ENCODE measurements around the gene CDK13. TPM values are rescaled to one million over a fixed set of nuclear protein-coding genes. Genes with fewer than 3 reads are reported as not detected.

Gene CDK13
- total RNA-seq, 2 donors from 2014 or later, result 56.7 to 91.6 TPM

DNA sequence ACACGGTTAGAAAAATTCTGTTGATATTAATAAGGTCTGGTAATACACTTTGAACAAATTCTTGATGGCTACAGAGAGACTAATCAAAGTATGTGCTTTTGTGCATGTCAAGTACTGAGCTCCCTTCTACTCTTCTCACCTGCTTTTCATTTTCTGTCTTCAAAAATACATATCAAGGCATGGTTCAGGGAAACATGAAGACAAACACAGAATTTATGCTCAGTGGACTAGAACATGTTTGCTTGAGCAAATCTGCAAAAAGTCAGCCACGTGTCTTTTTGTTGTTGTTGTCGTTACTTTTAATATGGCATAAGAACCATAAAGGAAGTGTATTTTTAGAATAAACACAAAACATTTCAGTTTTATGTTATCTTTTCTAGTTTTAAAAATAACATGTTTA is 21.9 kb downstream of the CDK13 start:
- TF ChIP-seq POLR2AphosphoS5 (IDR thresholded peaks at IDR 0.05), result no peak
- TF ChIP-seq POLR2A (IDR thresholded peaks at IDR 0.05), result no peak
- TF ChIP-seq, protein P1, sequence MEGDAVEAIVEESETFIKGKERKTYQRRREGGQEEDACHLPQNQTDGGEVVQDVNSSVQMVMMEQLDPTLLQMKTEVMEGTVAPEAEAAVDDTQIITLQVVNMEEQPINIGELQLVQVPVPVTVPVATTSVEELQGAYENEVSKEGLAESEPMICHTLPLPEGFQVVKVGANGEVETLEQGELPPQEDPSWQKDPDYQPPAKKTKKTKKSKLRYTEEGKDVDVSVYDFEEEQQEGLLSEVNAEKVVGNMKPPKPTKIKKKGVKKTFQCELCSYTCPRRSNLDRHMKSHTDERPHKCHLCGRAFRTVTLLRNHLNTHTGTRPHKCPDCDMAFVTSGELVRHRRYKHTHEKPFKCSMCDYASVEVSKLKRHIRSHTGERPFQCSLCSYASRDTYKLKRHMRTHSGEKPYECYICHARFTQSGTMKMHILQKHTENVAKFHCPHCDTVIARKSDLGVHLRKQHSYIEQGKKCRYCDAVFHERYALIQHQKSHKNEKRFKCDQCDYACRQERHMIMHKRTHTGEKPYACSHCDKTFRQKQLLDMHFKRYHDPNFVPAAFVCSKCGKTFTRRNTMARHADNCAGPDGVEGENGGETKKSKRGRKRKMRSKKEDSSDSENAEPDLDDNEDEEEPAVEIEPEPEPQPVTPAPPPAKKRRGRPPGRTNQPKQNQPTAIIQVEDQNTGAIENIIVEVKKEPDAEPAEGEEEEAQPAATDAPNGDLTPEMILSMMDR (IDR thresholded peaks at IDR 0.05), result no peak
- H3K9me3 ChIP-seq, result no peaks in the 10 kb centered on the region
- no peak for DNase-seq (ENCODE audit: low spot score)
- H3K4me3 ChIP-seq, result no peak overlapping the region
- H3K27ac ChIP-seq, result no peak overlapping the region
- no peaks in the 10 kb centered on the region for H3K4me1 ChIP-seq (replicated peaks)
- intact Hi-C loops (cut with DNase I), result no loop called here
- no peaks in the 10 kb centered on the region for H3K27me3 ChIP-seq (replicated peaks; ENCODE audit: insufficient read depth)
- H3K36me3 ChIP-seq, result no peaks in the 10 kb centered on the region
- WGBS, result 62% methylated on average over 3 of the region's 3 CpGs

DNA sequence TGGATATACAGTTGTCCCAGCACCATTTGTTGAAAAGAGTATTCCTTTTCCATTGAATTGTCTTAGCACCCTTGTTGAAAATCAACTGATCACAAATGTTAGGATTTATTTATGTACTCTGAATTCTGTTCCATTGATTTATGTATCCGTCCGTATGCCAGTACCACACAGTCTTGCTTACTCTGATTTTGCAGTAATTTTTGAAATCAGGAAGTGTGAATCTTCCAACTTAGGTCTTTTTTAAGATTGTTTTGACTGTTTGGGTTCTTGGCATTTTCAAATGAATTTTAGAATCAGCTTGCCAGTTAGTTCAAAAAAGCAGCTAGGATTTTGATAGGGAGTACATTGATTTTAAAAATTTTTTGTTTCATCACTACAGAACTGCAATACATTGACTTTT is 23.7 kb downstream of the CDK13 start:
- intact Hi-C loops (cut with DNase I), result no loop called here
- TF ChIP-seq POLR2AphosphoS5 (IDR thresholded peaks at IDR 0.05) (no peak), POLR2A (IDR thresholded peaks at IDR 0.05) (no peak)
- TF ChIP-seq, protein P1 (IDR thresholded peaks at IDR 0.05), result no peak
- no peak for DNase-seq (ENCODE audit: low spot score)
- WGBS, result 94% methylated on average over 2 of the region's 2 CpGs
- Histone ChIP-seq H3K9me3 (no peaks in the 10 kb centered on the region), H3K4me1 (replicated peaks) (no peaks in the 10 kb centered on the region), H3K27ac (no peak overlapping the region), H3K4me3 (no peak overlapping the region), H3K36me3 (no peaks in the 10 kb centered on the region), H3K27me3 (replicated peaks; ENCODE audit: insufficient read depth) (no peaks in the 10 kb centered on the region)

DNA sequence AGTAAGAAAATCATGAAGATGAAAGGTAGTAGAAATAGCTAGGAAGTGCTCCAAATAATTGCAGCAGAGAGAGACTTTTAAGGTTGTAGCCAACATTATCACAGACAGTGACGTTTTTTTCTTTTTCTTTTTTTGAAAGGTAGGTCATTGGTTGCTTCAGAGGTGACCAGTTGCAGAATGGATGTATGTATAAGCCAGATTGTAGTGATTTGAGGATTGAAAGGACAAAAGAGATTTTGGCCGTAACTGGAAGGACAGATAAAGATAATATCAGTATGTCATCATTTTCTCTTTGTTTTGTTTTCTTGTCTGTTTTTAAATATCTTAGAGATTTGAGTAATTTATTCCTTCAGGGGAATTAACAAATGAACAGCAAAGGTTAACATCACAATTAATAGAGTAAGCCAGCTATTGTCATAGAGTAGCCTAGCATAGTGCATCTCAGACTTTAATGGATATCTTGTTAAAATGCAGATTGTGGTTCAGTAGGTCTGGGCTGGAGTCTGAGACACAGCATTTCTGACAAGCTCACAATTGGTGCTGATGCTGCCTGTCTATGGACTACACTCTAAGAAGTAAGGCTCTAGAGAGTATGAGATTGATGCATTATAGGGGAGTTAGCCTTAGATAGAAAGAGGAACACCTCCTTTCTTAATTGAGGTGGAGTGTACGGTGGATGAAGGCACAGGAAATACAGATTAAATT is 28.3 kb downstream of the CDK13 start:
- DNase-seq (ENCODE audit: low spot score), result no peak
- H3K4me3 ChIP-seq, result no peak overlapping the region
- H3K4me1 ChIP-seq (replicated peaks), result no peaks in the 10 kb centered on the region
- TF ChIP-seq POLR2A (IDR thresholded peaks at IDR 0.05) (no peak), POLR2AphosphoS5 (IDR thresholded peaks at IDR 0.05) (no peak)
- TF ChIP-seq, protein P1 (IDR thresholded peaks at IDR 0.05), result no peak
- H3K27me3 ChIP-seq (replicated peaks; ENCODE audit: insufficient read depth), result no peaks in the 10 kb centered on the region
- H3K36me3 ChIP-seq, result no peaks in the 10 kb centered on the region
- 39% methylated on average over 3 of the region's 3 CpGs for WGBS
- no peaks in the 10 kb centered on the region for H3K9me3 ChIP-seq
- intact Hi-C loops (cut with DNase I), result no loop called here
- H3K27ac ChIP-seq, result no peak overlapping the region

DNA sequence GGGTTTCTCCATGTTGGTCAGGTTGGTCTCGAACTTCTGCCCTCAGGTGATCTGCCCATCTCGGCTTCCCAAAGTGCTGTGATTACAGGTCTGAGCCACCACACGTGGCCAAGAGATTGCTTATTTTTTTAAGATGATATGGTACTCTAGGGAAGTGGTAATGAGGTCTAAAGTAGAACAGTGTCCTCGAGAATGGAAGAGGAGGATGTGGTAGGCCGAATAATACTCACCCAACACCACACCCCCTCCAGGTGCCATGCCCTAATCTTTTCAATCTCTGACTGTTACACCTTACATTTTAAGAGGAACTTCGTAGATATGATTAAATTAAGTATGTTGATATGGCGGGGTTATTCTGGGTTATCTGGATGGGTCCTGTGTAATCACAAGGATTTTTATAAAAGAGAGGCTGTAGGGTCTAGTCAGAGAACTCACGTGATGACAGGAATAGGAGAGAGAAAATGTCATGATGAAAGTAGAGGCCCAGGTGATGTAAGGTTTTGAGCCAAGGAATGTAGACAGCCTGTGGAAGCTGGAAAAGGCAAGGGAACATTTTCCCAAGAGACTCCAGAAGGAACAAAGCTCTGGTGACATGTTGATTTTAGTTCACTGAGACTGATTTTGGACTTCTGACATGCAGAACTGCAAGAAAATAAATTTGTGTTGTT is 29.5 kb downstream of the CDK13 start:
- H3K27ac ChIP-seq, result no peak overlapping the region
- TF ChIP-seq, protein P1 (IDR thresholded peaks at IDR 0.05), result no peak
- no peak overlapping the region for H3K4me3 ChIP-seq
- intact Hi-C loops (cut with DNase I), result no loop called here
- no peaks in the 10 kb centered on the region for H3K4me1 ChIP-seq (replicated peaks)
- no peaks in the 10 kb centered on the region for H3K27me3 ChIP-seq (replicated peaks; ENCODE audit: insufficient read depth)
- H3K36me3 ChIP-seq, result no peaks in the 10 kb centered on the region
- WGBS, result 85% methylated on average over 8 of the region's 8 CpGs
- DNase-seq (ENCODE audit: low spot score), result no peak
- no peaks in the 10 kb centered on the region for H3K9me3 ChIP-seq

DNA sequence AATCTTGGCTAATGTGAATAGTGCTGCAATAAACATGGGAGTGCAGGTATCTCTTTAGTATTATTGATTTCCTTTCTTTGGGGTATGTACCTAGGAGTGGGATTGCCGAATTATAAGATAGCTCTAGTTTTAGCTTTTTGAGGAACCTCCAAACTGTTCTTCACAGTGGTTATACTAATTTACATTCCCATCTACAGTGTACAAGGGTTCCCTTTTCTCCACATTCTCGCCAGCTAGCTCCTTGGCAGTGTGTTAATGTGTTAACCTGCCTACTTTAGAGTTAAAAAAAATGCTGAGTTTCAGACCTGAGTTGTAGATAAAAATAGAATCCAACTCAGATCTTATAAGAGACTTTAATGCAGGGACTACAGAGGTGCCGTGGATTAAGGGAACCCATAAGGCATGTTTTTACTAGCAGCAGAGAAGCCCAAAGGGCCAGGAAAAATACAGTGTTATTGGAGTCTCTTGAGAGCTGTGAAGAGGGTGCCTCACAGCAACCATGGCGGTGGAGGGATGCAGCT is 35.4 kb downstream of the CDK13 start:
- H3K4me1 ChIP-seq (replicated peaks), result no peaks in the 10 kb centered on the region
- 71% methylated on average over 4 of the region's 4 CpGs for WGBS

More for the DNA sequence above, 35.4 kb downstream of the CDK13 start:
- intact Hi-C loops (cut with DNase I), result no loop called here
- Histone ChIP-seq H3K36me3 (no peaks in the 10 kb centered on the region), H3K27me3 (replicated peaks; ENCODE audit: insufficient read depth) (no peaks in the 10 kb centered on the region), H3K4me3 (no peak overlapping the region), H3K27ac (no peak overlapping the region), H3K9me3 (no peaks in the 10 kb centered on the region)
- DNase-seq (ENCODE audit: low spot score), result no peak
- TF ChIP-seq POLR2A (IDR thresholded peaks at IDR 0.05), result no peak
